Keratinocyte (primary cell): ENCODE data around the gene PWWP2B.

Experiments used
- CTCF ChIP-seq, 3 experiments: IDR thresholded peaks in 1 of 3; conservative IDR thresholded peaks in 1 of 3; optimal IDR thresholded peaks in 1 of 3; 2 replicates in 2 of 3; 3 replicates in 1 of 3; pipeline versions ENCODE3 to v1.5.1; 2011; ENCODE audit warnings: low read length in 3 of 3, mild to moderate bottlenecking in 3 of 3, moderate library complexity in 2 of 3, control low read depth in 1 of 3, inconsistent platforms in 1 of 3; ENCODE audit not compliant: insufficient read depth in 2 of 3; ENCODE audit errors: extremely low read depth in 1 of 3
- EZH2 ChIP-seq: IDR thresholded peaks from one replicate; pipeline ENCODE4 v1.6.1; 2012; ENCODE audit warnings: inconsistent platforms, mild to moderate bottlenecking, low read length, moderate library complexity

GRCh38 chr10:132397036-132397541, at the start of gene PWWP2B:
- TF ChIP-seq EZH2 (no peak), CTCF (optimal IDR thresholded peaks at IDR 0.05 in 1 of 3, IDR thresholded peaks at IDR 0.05 in 1 of 3, conservative IDR thresholded peaks at IDR 0.05 in 1 of 3; ENCODE audit: extremely low read depth in 1 of 3, insufficient read depth in 2 of 3, low read length in 3 of 3) (no peak)
